GM19099 (cell line): ENCODE data around the gene BNC1.

Experiments used
- POLR2A ChIP-seq: IDR thresholded peaks from 3 replicates; pipeline ENCODE4 v1.6.1; 2011; ENCODE audit warnings: low read depth; ENCODE audit not compliant: insufficient read length; ENCODE audit errors: extremely low read depth

BNC1 gene

GRCh38 chr15:83283138-83283812 is 1.2 kb downstream of the BNC1 start:
- TF ChIP-seq POLR2A = no peak

DNA sequence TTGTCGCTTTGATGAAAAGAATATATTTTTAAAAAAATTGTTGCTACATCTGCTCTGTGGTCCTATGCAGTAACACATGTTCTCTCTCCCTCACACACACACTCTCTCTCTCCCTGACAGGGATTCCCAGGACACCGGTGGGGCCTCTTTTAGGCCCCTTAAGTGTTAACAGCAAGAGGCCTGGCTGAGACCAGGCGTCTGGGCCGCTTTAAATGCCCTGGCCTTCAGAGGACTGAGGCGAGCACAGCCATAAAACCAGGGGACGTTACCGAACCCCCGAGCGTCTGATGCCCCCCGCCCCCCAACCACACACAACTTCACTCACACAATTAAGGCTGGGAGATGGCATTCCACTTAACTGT is 1.7 kb downstream of the BNC1 start:
- no peak for TF ChIP-seq POLR2A

- TF ChIP-seq POLR2A = no peak
Observed at GRCh38 chr15:83282141-83282540, 2.3 kb downstream of the BNC1 start.

DNA sequence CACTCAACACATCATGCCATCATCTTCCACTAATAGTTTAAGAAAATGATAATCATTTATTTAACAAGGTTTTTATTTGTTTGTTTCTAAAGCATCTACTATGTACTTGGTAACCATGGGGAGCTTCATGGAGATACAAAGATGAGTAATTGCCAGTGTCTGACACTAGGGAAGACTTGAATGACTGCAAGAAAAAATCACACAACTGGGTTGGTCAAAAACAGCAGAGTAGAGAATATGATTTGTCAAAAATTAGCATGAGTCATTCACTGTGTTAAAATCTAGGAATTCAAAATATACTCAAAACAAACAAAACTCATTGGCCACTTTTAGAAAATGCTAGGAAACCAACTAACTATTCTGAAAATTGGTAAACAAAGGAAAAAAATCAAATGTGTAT is 6.3 kb downstream of the BNC1 start:
- TF ChIP-seq POLR2A = no peak

DNA sequence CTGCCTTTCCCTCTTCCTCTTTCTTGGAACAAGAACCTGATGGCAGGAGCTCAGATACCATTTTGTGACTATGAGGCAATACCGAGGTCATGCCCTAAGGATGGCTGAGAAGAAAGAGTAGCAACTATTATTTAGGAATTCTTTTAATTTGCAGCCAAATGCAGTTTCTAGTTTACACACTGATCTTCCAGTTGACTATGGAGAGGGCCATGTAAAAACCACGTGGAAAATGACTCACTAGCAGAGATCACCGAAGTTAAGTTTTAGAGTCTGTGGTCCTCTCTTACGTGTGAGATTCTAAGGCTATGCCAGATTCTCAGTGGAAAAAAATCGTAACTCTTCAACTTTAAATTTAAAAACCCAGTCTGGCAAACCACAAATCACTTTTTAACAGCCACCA is 7.8 kb downstream of the BNC1 start:
- TF ChIP-seq POLR2A = no peak

GRCh38 chr15:83275412-83275811 is 9.1 kb downstream of the BNC1 start:
- no peak for TF ChIP-seq POLR2A

DNA sequence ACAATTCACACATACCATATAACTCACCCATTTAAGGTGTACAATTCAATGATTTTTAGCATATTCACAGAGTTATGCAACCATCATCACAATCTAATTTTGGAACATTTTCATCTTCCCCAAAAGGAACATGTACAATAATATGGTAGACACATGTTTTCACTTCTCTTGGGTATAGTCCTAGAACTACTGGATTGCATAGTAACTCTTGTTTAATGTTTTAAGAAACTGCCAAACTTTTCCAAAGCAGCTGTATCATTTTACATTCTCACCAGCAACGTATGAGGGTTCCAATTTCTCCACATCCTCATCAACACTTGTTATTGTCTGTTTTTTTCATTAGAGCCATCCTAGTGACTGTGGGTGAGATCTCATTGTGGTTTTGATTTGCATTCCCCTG is 14.3 kb downstream of the BNC1 start:
- TF ChIP-seq POLR2A = no peak

DNA sequence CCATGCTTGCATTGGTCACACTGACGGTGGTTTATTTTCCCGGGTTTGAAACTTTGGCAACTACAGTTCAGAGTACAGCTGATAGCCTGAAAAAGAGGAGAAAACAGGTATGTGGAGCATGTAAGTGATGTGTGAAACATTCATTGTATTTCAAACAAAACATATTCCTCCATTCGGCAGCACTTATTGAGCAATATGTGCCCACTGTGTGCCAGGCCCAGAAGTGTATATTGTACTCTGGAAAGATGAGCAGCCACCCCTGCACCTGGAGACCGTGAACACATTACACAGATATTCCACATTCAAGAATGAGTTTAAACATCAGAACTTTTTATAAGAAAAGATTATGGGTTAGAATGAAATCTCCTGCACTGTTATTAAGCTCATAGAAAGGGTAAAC is 16.3 kb downstream of the BNC1 start:
- TF ChIP-seq POLR2A = no peak

DNA sequence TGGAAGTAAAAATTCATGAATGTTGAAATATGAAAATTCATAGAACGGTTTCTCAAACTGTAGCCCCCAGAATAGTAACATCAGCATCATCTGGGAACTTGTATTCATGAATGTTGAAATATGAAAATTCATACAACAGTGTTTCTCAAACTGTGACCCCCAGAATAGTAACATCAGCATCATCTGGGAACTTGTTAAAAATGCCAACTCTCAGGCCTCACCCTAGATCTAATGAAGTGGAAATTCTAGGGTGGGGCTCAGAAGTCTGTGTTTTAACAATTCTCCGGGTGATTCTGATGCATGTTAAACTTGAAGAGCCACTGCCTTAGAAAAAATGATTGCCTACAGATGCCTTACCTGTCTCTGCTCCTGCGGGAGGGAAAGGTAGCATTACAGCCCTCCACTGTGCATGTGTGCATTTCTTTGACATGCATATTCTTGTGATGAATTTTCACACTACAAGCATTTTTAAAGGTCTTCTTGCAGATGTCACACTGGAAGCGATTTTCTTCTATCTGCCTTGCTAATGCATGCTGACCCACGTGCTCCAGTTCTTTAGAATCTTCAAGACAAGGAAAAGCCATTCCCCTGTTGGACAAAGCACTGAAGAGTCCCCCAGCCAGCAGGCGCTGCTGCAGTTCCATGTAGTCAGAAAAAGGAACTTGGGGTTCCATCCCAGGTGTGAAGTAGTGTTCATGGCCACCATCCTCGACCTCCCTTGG is 21.7 kb downstream of the BNC1 start:
- no peak for TF ChIP-seq POLR2A

- TF ChIP-seq POLR2A = no peak
Observed at GRCh38 chr15:83250781-83251180, 33.7 kb downstream of the BNC1 start.

DNA sequence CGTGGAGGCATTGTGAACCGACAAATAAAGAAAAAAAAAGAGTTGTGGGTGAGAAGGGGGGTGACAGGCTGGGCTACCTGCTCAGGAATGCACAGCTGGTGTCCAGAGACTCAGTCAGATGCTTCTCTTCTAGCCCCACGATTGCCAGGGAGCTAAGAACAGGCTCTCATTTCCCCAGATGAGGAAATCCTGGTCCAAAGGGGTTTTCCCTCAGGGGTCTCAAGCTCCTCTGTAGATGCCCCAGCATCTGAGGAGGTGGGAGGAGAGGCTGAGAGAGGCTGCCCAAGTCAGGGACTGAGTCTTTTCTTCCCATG is 35.5 kb downstream of the BNC1 start:
- TF ChIP-seq POLR2A = no peak

DNA sequence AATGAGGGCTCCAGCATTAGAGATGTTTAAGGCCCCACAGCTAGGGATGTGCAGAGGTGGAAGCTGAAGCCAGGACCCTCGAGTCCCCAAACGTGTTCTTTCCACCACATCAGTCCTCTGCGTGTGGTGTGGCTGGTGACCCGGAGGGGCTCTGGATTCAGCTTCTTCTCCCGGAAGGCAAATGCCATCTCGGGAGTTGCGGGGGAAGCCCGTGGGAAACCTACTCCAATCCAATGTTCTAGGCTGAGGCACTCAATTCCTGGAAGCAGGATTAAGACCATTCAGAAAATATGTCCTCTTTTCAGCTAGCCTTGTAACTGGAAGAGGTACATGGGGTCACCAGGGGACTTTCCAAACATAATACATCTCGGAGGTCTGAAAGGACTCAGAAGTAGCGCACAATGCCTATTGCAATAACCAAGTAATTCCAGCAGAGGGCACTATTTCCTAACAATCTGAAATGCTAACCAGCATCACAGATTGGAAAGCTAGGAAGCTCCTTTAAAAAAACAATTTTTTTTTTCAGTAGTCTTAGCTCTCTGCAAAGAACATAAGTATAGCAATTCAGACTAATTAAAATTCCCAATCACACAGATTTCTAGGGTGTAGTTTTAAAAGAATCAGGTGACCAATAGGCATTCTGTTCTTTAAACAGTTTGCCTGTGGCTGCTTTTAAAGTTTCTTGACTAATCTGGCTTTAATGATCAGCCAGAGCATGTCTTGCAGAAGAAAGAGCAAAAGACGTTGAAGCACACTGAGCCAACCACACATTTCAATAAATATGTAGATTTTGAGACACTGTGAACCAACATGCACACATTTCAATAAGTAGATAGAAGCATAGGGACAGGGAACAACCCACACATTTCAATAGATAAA is 36.1 kb downstream of the BNC1 start:
- no peak for TF ChIP-seq POLR2A

- TF ChIP-seq POLR2A = no peak
Observed at GRCh38 chr15:83243634-83244033, 40.8 kb downstream of the BNC1 start.

DNA sequence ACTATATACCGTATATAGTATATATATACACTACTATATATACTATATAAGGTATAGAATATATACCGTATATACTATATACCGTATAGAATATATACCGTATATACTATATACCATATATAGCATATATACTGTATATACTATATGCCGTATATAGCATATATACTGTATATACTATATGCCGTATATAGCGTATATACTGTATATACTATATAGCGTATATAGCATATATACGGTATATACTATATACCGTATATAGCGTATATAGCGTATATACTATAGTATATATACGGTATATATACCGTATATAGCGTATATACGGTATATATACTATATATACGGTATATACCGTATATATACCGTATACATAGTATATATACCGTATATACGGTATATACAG is 54.2 kb downstream of the BNC1 start:
- TF ChIP-seq POLR2A = no peak

DNA sequence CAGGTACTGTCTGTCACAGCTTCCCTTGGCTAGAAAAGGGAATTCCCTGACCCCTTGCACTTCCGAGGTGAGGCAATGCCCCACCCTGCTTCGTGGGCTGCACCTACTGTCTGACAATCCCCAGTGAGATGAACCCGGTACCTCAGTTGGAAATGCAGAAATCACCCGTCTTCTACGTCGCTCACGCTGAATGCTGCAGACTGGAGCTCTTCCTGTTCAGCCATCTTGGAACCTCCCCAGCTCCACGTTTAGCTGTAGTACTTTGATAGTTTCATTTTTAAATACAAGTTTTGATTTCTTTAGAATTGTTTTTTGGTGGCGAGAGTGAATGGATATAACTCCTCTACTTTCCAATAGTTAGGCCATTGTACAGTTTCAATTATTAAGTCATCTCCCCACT is 59.0 kb downstream of the BNC1 start:
- no peak for TF ChIP-seq POLR2A

- TF ChIP-seq POLR2A = no peak
Observed at GRCh38 chr15:83219026-83219425, 65.4 kb downstream of the BNC1 start.

- no peak for TF ChIP-seq POLR2A
Observed at GRCh38 chr15:83215306-83215705, 69.2 kb downstream of the BNC1 start.

GRCh38 chr15:83210619-83211018 is 73.8 kb downstream of the BNC1 start:
- no peak for TF ChIP-seq POLR2A
